NCI-H1694 treated with DMSO at 0.1 percent for 48 hours (cell line): ENCODE results near the gene TLDC2.
"Not testable (repeated sequence)": the region's sequence is repeated elsewhere in the genome, so short reads cannot be mapped to it uniquely, and the experiment has no call there.

Experiments
- DNase-seq: peaks from one replicate; lab custom pipeline; 2025; lab: John Stamatoyannopoulos, UW

TLDC2 gene

DNA sequence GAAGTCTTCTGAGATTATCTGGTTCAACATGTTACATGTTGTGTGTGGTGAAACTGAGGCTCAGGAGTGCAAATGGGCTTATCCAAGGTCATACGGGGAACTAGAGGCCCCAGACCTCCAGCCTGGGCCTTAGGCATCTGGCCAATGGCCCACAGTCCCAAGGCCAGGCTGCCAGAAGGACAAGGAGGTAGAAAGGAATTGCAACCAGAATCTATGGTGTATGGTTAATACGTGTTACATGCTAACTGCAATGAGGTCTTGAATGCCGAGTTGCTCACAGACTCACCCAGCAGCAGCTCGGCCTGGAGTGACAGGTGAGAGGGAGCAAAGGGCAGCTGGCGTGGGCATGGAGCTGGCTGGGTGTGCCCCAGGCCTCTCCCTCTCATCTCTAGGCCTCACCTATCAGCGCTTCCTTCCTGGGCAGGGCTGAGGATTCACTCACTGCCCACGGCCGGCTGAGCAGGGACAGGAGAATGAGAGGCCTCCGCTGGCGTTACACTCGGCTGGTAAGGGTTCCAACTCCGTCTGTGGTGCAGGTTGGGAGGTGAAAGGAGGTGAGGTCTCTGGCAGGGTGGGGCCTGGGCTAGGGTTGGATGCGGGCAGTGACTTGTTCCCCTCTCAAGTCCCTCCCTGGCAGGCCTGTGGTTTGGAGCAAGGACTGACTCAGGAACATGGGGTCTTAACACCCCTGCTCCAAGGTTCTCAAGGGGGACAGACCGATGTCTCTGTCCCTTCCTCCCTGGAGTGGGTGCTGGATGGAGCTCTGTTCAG lies at the start of gene TLDC2:
TLDC2 (plus strand) TSS at position 437 of the 771 bp plus-strand sequence; CDS start at position 474, 37 bp downstream.
- DNase-seq: no peak

DNA sequence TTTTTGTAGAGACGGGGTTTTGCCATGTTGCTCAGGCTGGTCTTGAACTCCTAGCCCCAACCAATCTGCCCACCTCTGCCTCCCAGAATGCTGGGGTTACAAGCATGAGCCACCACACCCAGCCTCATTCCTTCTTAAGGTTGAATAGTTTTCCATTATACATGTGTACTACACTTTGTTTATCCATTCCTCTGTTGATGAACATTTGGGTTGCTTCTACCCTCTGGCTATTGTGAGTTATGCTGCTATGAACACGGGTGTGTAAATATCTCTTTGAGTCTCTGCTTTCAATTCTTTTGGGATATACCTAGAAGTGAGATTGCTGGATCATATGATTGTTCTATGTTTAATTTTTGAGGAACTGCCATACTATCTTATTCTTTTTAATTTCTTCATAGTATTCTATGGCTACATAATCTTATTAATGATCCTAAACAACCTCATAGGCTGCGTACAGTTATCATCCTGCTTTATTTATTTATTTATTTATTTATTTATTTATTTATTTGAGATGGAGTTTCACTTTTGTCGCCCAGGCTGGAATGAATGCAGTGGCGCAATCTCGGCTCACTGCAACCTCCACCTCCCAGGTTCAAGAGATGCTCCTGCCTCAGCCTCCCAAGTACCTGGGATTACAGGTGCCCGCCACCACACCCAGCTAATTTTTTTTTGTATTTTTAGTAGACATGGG lies 49.2 kb upstream of the TLDC2 start:
- no peak for DNase-seq

- no peak for DNase-seq
Observed at GRCh38 chr20:36827541-36828279, 48.2 kb upstream of the TLDC2 start.

DNA sequence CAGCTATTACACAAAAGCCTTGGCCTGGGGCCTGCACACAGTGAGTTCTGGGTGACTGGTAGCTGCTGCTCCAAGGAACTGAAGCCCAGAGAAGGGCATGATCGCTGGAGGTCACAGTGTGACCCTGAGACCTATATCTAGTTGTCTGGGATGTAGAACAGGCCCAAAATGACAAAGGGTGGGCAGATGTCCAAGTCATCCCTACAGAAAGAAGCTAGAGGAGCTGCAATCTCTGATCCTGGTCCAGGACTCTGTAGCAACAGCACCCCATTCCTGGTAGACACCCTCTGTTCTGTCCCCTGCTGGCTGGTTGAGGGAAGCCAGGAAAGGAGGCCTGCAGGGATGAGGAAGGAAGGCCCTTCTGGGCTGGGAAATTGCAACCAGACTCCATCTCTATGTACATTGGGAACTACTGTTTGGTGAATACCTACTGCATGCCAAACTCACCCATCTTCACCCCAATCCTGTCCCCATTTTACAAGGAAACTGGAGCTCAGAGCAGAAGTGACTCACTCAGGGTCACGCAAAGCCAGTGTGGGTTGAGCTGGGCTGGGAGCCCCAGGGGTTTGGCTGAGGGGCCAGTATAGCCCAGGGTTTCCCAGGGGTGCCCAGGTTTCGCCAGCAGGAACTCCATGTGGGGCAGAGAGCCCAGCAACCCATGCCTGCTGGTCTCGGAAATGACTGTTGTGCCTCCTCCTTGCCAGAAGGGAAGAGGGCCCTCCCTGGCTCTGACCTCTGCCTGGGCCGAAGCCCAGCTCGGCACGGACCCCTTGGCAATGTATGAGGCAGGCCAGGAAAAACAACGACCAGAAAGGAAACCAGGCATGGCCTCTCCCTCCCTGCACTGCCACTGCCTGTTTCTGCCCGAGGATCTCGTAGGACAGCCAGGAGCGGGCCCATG lies 44.9 kb upstream of the TLDC2 start:
- no peak for DNase-seq

DNA sequence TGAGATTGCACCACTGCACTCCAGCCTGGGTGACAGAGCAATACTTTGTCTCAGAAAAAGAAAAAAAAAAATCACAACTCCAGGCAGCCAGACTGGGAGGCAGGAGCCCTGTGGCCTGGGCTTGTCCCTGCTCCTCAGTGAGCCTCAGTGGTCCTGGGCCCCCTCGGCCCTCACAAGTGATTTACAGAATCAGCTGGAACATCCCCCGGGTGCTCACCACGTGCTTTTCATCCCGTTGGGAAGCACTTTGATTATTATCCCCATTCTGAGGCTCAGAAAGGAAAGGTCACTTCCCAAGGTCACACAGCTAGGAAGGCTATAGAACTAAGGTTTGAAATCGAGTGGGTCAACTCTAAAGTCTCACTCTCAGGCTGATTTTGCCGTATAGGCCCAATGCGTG lies 43.1 kb upstream of the TLDC2 start:
- DNase-seq: no peak

DNA sequence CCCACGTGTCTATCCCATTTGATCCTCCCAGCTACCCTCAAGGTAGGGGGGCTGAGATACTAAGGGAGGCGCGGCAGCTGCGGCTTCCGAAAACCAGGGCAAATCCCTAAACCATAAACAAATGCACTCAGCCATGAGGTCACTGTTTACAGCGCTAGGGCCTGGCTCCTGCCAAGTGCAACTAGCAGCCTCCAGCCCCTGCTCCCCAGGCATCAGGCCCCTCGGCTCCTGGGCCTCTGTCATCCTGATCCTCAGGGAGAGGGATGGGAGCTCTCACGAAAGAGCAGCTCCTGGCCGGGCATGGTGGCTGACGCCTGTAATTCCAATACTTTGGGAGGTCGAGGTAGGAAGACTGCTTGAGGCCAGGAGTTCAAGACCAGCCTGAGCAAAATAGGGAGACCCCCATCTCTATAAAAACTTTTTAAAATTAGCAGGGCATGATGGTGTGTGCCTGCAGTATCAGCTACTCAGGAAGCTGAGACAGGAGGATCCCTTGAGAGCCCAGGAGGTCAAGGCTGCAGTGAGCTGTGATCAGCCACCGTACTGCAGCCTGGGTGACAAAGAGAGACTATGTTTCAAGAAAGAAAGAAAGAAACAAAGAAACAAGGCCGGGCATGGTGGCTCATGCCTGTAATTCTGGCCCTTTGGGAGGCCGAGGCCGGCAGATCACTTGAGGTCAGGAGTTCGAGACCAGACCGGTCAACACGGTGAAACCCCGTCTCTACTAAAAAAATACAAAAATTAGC lies 42.5 kb upstream of the TLDC2 start:
- DNase-seq: peak; percentile 17

DNA sequence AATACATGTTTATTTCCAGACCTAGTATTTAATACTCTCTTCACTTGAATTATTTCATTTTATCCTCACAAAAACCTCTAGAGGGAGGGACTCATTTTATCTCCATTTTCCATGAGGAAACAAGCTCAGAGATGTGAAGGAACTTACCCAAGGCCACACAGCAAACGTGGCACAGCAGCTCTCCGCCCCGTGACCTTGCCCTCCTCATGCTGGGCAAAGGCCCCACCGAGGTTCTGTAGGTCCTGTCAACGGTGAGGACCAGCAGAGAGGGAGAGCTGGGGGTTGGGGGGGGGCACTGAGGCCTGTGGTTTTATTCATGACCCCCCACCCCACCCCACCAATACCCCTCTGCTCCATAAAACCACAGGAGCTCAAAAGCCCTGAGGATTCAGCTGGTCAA lies 40.9 kb upstream of the TLDC2 start:
- no peak for DNase-seq

DNA sequence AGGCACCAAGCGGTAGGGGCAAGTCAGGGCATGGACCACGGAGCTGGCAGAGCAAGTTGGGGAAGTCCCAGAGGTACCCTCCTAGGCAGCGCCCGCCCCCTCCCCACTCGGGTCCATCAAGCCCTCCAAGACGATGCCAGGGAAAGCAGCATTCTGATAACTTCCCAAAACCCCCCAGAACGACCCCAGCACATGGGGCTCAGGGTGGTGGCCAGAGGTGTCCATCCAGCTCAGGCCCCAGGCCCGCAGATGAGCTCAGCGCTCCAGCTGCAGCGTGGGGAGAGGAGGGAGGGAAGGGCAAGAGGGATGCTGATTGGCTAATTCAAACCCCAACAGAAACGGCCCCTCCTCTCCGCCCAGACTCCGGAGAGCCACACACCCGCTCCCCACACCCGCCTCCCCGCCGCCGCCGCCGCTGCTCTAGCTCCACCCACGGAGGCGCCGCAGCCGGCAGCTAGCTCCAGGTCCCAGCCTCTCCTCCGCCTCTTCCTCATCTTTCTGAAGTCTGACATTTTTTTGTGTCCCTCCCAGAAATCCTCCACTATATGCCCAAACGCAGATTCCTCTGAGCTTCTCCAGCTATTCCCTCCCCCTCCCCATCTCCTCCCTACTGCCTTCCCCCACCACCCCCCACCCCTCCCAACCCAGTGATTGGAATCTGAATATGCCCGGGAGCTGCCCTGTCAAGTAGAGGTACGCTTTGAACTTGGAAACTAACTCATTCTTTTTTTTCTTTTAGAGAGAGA lies 40.3 kb upstream of the TLDC2 start:
- peak; percentile 79 for DNase-seq

GRCh38 chr20:36836591-36837269 lies 39.2 kb upstream of the TLDC2 start:
- DNase-seq: peak; percentile 42

DNA sequence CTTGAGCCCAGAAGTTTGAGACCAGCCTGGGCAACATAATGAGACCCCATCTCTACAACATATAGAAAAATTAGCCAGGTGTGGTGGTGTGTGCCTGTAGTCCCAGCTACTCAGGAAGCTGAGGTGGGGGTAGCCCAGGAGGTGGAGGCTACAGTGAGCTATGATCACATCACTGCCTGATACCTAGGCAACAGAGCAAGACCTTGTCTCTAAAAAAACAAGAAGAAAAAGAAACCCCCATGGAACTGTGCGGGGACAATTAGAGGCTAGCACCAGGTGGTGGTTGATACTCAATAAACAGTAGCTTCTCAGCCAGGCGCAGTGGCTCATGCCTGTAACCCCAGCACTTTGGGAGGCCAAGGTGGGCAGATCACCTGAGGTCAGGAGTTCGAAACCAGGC lies 37.6 kb upstream of the TLDC2 start:
- DNase-seq: not testable (repeated sequence)

DNA sequence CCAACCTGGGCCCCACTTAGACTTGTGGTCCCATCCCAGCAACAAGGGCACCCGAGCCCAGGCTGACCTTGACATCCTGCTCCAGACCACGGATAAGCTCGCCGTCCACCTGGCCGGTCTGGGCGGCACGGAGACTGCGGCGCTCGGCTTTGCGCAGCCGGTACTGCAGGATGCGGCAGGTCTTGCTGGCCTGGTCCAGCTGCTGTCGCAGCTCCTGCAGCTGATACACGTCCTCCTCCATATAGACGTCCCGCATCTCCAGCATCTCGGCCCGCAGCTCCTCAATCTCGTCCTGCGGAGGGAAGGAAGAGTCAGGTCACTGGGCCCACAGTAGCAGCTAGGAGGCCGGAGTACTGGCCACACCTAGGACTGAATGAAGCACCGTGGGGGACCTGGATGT lies 36.8 kb upstream of the TLDC2 start:
- DNase-seq: no peak

DNA sequence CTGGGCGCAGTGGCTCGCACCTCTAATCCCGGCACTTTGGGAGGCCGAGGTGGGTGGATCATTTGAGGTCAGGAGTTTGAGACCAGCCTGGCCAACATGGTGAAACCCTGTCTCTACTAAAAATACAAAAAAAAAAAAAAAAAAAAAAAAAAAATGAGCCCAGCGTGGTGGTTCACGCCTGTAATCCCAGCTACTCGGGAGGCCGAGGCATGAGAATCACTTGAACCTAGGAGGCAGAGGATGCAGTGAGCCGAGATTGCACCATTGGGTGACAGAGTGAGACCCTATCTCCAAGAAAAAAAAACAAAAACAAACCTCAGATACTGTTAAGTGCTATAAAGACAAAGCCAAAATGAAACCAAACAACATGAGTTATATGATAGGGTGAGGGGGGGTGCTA lies 34.9 kb upstream of the TLDC2 start:
- not testable (repeated sequence) for DNase-seq

DNA sequence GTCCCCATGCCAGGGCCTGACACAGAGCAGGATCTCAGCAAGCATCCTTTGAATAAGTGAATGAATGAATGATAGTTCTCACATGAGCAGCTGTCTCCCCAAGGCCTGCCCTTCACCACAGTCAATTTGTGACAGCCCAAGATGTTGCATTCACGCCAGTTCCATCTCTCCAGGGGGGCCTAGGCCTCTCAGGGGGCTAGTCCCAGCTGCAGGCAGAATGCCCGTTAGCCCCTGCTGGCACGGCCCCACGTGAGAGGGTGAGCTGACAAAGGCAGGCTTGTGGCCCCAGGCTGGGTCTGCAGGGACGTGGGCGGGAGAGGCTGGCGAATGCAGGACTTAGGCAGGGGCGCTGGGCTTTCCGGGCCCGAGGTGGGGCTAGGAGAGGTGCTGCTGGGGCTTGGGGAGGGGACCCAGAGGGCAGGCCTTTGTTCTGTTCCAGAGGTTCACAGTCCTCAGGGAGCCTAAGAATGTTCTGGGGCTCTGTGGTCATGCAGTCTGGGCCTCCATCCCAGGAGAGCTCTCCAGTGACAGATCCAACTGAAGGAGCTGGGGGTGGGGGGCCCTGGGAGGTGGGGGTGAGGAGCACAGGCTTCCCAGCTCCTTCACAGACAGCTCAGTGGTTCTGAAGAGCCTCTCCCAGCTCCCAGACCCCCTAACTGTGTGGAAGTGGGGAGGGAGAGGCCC lies 30.5 kb upstream of the TLDC2 start:
- no peak for DNase-seq

DNA sequence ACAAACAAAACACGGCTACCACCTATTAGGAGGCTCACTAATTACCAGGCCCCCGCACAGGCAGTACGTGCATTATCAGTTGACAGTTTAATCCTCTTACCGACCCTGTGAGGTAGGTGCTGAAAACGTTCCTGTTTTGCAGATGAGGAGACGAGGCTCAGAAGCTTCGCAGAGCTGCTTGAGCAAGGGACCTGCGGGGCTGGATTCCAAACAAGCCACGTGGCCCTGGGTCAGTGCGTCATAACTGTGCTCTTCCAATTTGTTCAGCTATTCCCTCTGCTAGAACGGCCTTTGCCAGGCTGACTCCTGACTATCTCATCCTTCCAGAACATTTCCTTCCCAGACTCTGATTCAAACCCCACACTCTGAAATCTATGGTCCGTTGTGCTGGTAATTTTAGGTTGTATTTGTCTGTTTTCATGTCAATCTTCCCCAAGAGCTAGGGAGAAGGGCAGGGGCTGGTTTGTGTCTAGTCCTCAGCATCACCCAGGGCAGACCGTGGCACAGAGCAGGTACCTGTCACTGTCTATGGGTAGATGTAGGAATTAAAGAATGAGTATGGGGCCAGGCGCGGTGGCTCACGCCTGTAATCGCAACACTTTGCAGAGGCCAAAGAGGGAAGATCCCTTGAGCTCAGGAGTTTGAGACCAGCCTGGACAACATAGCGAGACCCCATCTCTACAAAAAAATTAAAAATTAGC lies 28.8 kb upstream of the TLDC2 start:
- DNase-seq: no peak

DNA sequence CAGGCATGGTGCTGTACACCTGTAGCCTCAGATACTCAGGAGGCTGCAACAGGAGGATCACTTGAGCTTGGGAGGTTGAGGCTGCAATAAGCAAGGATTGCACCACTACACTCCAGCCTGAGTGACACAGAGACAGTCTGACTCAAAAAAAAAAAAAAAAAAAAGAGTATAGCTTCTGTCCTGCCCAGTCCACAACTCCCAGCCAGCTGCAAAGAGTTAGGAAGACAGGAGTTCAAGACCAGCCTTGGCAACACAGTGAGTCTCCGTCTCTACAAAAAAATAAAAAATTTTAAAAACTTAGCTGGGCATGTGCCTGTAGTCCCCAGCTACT lies 28.3 kb upstream of the TLDC2 start:
- DNase-seq: no peak

DNA sequence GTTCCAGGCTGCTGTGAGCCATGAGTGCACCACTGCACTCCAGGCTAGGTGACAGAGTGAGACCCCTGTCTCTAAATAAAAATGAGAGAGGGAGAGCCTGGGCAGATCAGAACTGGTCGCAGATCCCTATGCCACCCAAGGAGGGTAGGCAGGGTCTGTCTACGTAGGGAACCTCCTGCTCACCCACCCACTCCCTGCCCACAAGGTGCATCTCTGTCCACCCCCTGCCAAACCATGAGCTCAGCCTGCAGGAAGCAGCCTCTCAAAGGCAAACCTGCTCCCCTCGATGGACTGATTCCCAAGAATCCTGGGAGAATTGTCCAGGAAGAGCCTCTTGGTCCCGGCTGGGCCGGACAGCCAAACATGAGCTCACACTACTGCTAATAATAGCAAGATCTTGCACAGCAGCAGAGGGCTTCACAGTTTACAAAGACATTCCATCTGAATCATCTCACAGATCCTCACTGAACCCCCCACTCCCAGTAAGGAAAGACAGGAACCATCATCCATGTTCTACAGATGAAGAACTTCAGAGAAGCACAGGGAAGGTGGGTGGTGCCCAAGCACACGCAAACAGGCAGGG lies 27.8 kb upstream of the TLDC2 start:
- DNase-seq: no peak

GRCh38 chr20:36848677-36849076 lies 27.3 kb upstream of the TLDC2 start:
- no peak for DNase-seq

DNA sequence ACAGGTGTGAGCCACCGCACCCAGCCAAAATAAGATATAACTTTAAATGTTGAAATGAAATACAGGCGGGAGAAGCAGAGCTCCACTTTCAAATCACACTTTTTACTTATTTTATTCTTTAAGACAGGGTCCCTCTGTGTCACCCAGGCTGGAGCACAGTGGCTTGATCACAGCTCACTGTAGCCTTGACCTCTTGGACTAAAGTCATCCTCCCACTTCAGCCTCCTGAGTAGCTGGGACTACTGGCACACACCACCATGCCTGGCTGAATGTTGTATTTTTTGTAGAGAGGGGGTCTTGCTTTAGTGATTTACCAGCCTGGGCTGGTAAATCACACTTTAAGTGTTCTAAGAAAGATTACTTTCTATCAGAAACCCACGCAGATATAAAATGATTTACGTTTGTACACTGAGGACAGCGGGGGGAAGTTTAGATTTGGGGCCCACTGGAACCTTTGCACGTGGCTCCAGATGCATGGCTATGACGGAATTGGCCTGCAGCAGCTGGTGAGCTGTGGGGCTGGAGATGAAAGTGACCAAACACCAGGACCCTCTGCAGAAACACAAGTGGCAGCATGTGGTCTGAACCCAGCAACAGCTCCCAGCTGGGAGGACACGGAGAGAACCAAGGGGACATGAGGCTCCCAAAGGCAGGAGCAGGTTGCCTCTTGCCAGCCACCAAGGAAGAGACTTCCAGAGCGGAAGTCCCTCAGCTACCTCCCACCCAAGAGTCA lies 26.4 kb upstream of the TLDC2 start:
- DNase-seq: no peak
